NCI-H2029 treated with DMSO at 0.1 percent for 48 hours (cell line): ENCODE measurements around the gene GNPNAT1.
A peak's percentile ranks its signal among the peaks of the same experiment; 100 is the strongest.
"Not testable (repeated sequence)": the region's sequence is repeated elsewhere in the genome, so short reads cannot be mapped to it uniquely, and the experiment has no call there.

Experiments
- DNase-seq: peaks from one replicate; lab custom pipeline; 2025; lab: John Stamatoyannopoulos, UW

Gene GNPNAT1

DNA sequence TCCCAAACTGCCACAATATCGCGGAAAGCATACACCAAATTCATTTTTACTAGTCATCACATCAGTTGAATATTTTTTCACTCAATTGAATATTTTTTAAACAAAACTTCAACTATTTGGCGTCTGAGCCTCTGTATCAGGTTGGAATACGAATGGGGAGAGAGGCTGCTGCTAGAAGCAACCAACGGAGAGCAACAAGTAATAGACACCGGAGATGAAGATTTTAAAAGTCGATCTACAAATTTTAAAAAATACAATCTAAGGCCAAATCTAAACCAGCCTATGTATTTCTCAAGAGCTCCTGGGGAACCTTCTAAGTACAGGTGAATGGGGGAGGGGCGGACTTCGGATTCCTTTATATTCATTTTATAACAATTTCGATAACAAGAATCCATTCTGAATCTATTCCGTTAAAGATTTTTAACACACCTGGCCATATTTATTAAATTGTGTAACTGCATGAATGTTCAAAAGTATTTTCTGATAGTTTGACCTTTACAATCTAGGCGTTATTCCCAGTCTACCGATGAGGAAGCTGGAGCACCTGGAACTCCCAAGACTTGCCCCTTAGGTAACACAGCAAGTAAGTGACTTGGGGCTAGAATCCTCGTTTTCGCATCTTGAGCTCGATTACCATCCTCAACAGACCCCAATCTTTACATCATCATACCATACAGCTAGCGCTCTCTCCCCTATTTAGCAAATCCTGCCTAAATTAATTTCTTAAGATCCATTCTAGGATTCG is 1.2 kb downstream of the GNPNAT1 start:
- no peak for DNase-seq

DNA sequence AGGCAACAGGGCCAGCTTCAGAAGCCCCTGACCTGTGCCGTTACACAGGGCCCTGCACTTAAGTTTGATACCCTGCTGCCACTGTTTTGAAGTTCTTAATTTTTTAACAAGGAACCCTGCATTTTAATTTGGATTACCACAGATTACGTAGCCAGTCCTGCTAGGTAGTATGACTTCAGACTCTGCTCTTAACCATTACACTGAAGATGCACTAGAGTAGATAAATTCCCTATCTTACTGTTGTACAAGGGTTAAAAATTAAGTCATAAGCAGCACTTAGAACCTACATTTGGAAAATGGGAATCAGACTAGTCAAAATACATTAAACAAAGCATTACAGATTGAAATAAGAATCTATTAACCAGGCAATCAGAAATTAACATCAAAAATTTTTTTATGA is 2.3 kb downstream of the GNPNAT1 start:
- DNase-seq, result no peak

DNA sequence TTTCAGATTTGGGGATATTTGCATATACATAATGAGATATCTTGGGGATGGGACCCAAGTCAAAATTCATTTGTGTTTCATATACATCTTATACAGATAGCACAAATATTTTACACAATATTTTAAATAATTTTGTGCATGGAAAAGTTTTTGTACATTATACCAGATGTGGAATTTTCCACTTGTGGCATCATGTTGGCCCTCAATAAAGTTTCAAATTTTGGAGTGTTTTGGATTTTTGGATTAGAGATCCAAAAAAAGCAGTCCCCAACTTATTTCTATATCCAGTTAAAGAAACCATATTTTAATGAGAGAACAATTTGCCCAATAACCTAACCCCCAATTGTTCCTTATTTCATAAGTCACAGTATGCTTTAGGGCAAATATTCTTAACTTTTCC is 4.5 kb downstream of the GNPNAT1 start:
- no peak for DNase-seq

DNA sequence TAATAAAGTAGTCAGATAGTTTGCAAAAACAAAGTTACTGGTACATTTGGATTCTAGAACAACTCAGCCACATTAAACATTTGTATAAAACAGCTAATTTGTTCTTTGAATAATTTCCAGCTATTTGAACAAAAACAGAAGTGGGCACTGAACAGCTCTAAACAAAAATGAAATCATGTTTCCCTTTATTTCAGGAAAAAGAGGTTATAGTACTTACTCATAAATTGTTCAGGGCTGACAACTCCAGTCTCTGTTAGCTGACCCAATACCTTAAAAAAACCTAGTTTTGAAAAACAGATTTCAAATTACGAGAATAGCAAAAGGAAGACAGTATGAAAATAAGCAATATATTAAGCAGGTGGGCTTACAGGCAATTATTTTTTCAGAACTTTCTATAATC is 8.2 kb downstream of the GNPNAT1 start:
- no peak for DNase-seq

DNA sequence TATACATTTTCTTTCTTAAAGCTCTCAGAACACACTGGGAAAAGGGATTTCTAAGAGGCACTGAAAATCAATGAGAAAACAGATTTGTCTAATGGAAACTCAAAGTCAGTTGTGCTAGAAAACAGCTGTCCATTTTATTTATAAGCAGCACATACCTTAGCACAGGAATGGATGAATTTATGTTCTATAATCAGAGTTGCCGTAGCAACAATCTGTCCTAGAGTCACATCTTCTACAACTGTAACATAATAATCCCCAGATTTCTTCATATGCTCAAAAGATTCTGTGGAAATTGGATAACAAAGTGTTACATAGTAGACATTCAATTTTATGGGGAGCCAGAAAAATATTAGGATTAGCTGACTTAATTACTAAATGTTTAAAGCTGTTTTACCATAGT is 9.8 kb downstream of the GNPNAT1 start:
- DNase-seq, result no peak

DNA sequence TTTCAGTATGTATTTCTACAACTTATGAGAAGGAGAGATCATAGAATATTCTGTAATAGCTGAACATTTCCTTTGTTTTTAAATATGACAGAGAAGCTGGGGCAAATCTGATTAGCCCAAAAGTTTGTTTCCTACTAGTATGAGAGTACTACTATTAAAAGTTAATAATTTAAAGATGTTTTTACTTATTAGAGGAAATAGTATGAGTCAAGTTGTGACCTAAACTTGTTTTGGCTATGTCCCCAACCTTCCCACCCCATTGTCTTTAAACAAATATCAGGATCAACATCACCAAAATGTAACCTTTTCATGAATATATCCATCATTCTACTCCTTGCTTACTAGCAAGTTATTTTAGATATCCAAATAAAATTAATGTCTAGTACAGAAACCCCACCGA is 10.5 kb downstream of the GNPNAT1 start:
- DNase-seq, result no peak

DNA sequence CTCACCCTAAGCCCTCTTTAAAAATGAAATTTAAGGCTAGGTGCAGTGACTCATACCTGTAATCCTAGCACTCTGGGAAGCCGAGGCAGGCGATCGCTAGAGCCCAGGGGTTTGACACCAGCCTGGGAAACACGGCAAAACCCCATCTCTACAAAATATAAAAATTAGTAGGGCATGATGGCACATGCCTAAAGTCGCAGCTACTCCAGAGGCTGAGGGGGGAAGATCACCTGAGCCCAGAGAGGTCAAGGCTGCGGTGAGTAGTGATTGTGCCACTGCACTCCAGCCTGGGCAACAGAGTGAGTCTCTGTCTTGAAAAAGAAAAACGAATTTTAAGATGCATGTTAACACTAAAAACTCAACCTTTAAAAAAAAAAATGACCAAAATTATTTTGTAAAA is 12.7 kb downstream of the GNPNAT1 start:
- DNase-seq, result no peak

DNA sequence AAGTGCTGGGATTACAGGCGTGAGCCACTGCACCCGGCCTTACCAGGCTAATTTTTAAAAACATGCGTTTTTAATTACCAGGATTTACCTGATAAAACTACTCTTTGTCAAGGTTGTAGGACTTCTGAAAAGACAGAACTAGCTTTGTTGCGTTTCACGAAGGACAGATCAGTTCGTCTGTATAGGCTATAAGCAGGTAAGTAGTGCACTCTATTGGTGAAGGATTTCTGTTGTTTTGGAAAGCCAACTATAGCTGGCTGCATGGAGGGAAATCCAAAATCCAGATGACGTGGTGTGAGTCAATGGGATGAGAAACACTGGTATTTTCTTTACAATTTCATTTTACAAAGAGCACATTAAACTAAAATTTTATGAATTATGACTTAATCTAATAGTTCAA is 14.6 kb downstream of the GNPNAT1 start:
- DNase-seq, result no peak

DNA sequence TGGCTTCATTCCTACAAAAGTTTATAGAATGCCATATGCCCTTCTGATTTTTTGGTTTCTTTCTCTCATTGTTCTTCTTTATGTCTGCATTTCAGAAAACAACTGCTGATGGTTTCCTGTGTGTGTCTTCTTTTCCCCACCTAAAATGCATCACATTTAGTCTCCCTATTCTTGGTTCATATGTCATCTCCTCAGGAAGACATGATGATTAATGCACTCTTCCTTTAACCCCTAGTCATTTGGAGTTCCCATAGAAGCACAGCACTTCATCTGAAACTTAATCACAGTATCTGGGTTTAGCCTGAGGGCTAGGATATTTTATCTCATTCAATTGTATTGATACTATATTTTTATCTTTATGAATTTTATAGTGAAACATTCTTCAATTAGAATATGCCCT is 21.5 kb downstream of the GNPNAT1 start:
- no peak for DNase-seq

DNA sequence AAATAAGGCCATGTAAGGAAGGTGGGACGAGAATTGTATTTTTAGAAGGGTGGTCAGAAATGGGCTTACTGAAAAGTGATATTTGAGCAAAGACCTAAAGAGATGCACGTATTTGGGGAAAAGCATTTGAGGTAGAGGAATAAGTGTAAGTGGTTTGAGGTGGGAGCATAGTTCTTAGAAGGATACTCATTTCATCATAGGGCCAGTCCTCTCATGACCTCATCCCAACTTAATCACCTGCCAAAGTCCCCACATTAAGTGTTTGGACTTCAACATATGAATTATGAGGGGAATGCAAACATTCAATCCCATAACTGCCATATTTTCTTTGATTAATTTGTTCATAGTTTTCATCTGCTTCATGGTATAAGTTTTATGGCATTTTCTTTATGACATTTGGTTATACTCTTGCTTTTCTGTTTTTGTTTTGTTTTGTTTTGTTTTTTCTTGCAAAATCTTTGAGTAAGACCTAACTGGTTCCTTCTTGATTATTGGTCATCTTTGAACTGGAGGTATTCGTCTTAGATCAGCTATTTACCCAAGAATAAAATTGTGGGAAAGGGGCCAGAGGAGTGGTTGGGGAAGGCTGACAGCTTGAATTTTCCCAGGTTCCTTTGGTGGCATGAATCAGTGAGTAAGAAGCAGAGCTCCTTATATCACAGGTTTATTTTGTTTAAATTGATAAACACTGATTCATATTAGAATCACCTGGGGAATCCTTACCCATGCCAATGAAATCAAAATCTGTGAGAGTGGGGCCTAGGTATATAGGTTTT is 24.2 kb downstream of the GNPNAT1 start:
- DNase-seq, result no peak

DNA sequence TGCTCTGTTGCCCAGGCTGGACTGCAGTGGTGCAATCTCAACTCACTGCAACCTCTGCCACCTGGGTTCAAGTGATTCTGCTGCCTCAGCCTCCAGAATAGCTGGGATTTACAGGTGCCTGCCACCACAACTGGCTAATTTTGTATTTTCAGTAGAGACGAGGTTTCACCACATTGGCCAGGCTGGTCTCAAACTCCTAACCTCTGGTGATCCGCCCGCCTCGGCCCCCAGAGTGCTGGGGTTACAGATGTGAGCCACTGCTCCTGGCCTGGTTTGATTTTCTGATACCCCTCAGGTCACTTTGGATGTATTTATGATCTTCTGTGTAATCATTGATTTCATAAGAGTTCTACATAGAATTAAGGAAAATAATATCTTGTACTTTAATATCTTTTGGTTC is 28.5 kb downstream of the GNPNAT1 start:
- not testable (repeated sequence) for DNase-seq

DNA sequence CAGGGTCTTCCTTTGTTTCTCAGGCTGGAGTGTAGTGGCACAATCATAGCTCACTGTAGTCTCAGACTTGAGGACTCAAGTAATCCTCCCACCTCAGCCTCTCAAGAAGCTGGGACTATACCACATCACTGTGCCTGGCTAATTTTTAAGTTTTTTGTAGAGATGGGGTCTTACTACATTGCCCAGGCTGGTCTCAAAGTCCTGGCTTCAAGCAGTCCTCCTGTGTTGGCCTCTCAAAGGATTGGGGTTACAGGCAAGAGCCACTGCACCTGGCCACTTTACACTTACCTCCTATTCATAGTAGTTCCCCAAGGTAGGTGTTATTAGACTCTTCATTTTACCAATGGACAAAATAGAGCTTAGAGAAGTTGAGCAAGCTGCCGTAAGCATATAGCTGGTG is 32.3 kb downstream of the GNPNAT1 start:
- no peak for DNase-seq

DNA sequence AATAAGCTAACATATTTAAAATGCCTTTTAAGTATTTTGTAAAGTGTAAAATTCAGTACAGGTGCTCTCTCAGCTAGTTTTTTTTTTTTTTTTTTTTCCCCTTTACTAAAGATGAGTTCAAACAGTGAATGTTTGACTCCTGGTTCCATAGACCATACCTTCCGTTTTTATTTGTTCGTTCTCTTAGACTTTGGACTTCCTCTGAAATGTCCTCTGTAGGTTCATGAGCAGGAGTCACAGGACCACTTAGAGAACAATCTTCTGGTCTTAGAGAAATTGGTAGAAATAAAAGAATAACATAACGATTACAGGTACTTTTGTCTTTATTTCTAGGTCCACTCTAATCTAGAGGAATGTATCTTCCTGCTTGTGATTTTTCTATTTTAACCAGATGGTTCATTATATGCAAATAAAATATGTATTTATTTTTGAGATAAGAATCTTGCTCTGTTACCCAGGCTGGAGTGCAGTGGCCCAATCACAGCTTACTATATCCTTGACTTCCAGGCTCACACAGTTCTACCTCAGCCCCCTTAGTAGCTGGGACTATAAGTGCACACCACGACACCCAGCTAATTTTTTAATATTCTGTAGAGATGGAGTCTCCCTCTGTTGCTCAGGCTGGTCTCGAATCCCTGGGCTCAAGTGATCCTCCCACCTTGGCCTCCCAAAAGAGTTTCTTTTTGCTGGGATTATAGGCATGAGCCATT is 35.6 kb downstream of the GNPNAT1 start:
- DNase-seq, result no peak

DNA sequence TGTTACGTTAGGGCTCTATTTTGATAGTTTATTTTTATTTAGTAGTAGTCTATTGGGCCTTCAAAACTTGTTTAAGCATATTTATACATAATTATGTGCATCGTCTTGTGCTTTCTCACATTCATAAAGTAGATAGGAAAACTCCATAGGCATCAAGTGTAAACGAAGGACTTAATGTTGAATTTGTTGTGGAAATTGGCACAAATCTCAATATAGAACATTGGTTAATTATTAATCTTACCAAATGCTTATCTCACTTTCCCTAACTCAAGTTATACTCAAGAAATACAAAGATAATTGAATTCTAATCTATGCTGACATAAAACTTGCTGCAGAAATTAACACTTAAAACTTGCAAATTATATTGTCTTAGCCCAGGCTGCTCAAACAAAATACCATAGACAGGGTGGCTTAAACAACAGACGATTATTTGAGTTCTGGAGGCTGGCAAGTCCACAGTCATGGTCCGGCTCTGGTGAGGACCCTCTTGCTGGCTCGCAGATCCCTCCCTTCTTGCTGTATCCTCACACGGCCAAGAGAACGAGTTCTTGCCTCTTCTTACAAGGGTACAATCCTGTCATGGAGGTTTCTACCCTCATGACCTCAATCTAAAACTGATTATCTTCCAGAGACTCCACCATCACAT is 42.6 kb downstream of the GNPNAT1 start:
- DNase-seq, result no peak

DNA sequence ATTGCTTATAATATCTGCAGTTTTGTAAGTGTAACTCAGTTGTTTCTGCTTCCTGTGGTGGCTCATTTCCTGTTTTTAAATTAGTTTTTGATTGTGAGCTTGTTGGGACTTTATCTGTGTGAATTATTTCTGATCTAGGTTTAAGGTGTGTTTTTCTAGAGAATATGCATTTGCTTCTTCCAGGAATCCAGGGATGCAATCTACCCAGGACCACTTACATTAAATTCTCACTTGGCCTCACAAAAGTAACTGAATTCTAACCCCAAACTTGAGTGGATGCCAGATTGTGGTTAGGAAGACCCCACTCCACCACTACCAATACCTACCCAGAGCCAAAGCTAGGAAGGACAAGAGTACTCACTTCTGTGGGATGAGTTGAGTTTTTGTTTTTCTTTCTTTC is 49.5 kb downstream of the GNPNAT1 start:
- DNase-seq, result no peak

DNA sequence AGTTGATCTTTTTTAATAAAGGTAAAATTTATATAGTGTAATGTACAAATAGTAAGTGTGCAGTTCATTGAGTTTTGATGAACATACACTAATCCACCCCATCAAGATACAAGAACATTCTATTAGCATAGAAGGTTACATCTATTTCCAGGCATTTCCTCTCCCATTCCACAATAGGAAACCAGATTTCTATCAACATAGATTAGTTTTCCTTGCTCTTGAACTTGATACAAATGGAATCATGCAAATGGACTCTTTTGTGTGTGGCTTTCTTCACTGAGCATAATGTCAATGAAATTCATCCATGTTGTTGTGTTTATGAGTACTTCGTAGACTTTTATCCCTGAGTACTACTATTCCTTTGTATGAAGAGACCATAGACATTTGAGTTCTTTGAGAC is 50.7 kb downstream of the GNPNAT1 start:
- DNase-seq, result no peak

DNA sequence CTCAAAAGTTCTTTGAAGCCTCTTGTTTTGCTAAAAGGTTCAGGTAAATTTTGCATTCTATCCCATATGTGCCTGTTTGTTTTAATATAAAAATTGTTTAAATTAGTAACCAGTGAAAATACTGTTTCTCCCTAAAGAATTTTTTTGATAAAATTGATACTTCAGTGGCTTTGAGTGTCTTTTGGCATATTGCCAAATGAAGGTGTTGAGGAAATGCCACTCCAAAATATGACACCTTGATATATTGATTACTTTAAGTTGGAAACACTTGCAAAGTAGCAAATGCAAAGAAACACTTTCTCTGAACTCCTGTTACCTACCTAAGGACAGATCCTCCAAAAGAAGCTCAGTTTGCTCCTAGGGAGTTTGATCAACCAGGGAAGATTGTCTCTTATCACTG is 53.0 kb downstream of the GNPNAT1 start:
- no peak for DNase-seq

DNA sequence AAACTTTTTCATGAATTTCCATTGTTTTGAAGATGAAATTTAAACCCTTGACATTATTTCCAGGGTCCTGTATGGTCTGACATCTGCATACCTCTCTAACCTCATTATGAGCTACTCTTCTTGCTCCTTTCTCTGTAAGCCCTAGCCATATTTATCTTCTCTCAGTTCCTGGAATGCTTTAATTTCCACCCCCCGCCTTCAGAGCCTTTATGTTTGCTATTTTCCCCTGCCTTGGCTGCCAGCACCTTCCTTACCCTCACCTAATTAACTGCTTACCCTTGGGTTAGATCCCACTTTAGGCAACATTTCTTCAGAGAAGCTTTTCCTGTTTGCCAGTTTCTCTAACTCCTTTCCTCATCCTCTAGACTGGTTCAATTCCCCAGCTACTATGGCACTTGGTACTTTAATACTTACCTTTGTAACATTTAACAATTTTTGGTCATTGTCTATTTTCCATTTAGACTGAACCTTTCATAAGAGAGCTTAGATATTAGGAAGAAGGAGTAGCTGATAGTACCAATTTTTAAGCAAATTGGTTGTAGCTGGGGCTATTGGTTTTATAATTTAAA is 55.4 kb downstream of the GNPNAT1 start:
- no peak for DNase-seq

DNA sequence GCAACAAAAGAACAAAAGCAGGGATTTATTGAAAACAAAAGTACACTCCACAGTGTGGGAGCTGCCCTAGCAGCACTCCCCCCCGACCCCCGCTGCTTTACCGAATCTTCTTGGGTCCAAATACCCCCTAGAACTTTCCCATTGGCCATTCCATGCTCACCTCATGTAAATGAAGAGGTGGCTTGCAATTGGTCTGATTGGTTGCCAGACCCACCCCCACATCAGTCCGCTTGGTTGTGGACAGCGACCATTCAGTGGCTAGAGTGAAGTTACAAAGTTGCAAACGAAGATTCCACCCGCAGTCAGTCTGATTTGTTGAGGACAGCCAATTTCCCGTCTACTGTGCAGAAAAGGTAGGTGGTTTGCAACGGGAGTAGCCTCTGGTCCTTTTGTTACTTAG is 57.6 kb downstream of the GNPNAT1 start:
- no peak for DNase-seq

DNA sequence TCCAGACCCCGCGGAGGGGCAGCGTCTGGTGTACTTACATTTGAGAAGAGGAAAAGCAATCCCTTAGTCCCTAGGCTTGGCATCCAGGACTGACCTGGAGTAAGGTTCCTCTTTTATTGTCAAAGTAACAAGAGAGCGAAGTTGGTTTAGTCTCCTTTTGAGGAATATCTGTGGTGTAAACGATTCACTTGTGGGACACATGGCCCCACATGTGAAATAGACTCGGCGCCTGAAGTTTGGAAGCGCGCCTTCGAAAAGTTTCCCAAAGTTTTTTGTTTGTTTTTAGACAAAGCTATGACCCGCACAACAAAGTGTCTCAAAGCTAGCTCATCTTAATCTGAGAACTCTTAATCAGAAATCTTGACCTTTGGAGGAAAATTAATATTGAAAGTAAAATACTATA is 60.7 kb downstream of the GNPNAT1 start:
- no peak for DNase-seq

DNA sequence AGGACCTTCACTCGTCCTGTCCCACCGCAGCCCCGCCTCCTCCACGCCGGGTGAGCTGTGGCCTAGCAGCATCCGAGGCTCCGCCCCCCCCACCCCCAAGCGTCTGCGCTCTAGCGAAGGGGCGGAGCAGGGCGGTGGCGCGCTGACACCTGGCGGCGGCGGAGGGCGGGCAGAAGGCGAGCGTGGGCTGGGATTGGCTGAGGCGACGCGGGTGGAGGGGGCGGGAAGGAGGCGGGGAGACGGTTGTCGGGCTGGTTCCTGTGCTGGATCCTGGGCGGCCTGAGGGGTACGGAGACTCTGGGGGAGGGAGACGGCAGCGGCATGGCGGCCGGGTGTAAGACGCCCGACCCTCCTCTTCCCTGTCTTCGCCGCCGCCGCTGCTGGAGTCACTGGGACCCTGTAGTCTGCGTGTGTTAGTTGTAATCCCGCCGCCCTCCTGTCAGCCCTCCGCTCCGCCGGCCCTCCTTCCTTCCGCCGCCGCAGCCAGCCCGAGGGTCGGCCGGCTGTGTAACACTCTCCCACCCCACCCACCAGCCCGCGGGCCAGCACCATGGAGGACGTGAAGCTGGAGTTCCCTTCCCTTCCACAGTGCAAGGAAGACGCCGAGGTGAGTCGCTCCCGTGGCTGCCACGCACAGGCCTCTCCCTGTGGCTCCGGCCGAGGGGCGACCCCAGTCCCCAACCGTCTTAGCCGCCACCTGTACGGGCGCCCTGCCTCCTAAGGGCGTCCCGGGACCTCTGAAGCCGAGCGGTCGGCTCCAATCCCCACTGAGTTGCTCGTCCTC is 61.3 kb downstream of the GNPNAT1 start, which contains the start of gene STYX:
TSS of gene STYX (plus strand) at position 242 of the 784 bp plus-strand sequence. CDS start at position 551, 309 bp downstream.
- peak; percentile 90 for DNase-seq
